ENCODE data around the gene WDR82.

Gene WDR82

DNA sequence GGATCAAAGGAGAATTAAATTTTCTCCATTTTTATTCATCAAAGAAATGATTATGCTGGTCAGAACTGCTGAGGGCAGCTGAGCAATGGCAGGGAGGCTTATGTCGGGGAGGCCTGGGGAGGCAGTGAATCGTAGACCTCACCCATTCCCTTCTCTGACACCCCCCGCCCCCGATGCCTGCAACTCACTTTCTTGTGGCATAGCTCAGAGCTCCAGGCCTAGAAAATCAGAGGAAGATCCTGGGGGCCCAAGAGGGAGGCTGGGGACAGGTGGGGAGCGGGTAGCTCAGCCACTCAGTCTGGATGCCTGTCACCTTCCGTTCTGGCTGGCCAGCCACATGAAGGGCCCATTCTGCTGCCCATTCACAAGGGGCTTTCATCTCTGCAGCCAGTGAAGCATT is 36.6 kb upstream of the WDR82 start:
- no peak overlapping the region for H3K27ac ChIP-seq
- TF ChIP-seq, protein P1, sequence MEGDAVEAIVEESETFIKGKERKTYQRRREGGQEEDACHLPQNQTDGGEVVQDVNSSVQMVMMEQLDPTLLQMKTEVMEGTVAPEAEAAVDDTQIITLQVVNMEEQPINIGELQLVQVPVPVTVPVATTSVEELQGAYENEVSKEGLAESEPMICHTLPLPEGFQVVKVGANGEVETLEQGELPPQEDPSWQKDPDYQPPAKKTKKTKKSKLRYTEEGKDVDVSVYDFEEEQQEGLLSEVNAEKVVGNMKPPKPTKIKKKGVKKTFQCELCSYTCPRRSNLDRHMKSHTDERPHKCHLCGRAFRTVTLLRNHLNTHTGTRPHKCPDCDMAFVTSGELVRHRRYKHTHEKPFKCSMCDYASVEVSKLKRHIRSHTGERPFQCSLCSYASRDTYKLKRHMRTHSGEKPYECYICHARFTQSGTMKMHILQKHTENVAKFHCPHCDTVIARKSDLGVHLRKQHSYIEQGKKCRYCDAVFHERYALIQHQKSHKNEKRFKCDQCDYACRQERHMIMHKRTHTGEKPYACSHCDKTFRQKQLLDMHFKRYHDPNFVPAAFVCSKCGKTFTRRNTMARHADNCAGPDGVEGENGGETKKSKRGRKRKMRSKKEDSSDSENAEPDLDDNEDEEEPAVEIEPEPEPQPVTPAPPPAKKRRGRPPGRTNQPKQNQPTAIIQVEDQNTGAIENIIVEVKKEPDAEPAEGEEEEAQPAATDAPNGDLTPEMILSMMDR (conservative IDR thresholded peaks at IDR 0.05): no peak

DNA sequence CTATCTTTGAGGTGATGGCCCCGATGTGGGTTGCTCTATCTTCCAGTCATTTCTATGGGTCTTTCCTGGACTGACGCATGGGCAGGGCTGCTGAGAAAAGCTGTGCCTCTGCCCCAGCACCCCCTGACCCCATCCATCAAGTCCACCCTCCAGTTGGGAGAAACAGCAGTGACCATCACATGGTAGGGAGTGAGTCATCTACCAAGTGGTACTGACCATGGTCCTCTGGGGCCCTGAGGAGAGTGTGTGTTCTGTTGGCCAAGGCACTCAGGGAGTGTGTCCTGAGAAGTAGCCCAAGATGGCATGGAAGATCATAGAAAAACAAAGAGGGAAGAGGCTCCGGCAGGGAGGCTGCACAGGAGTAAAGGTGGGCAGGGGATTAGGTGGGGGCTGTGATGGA is 36.0 kb upstream of the WDR82 start:
- TF ChIP-seq, protein P1 (conservative IDR thresholded peaks at IDR 0.05): no peak
- H3K27ac ChIP-seq: no peak overlapping the region

DNA sequence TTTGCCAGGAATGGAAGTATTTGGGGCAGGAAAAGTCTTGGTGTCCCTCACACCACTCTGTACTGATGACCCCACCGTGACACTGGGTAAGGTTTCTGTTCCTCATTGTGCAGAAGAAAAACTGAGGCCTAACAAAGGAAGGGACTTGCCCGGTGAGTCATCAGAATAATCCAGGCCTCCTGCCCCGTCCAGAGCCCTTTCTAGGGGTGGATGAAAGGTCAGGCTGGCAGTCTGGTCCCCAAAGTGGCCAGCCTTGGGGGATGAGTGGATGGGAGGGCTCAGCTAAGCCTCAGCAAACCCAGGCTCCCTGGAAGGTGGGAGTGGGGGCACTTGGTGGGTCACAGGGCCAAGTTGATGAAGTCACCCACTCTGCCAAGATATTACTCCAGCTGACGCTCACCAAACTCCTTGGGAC is 35.3 kb upstream of the WDR82 start:
- H3K27ac ChIP-seq: no peak overlapping the region
- TF ChIP-seq, protein P1 (conservative IDR thresholded peaks at IDR 0.05): no peak

DNA sequence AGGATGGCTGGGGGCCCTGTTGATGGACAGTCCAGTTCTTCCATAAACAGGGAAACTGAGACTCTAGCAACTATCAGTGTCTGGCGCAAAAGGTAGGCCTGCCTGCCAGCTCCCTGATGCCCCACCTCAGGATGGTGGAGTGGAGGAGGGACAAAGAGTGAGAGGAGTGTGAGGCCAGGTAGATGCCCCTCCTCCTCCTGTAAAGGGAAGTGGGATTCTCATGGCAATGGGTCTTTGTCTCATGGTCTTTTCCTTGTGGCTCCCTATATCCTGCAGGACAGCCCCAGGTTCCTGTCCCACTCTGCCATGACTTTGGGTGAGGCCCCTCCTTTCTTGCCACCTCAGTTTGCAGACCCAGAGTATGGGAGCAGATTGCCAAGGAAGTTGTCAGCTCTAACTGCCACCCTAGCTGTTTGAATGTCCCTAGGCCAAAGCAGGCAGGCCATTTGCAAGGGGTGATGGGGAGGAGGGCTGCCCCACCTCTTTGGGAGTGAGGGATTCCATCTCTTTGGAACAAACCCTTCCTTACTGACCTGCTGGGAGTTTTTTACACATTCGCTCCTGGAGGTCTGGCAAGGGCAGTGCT is 34.8 kb upstream of the WDR82 start:
- H3K27ac ChIP-seq: no peak overlapping the region
- TF ChIP-seq, protein P1 (conservative IDR thresholded peaks at IDR 0.05): no peak

DNA sequence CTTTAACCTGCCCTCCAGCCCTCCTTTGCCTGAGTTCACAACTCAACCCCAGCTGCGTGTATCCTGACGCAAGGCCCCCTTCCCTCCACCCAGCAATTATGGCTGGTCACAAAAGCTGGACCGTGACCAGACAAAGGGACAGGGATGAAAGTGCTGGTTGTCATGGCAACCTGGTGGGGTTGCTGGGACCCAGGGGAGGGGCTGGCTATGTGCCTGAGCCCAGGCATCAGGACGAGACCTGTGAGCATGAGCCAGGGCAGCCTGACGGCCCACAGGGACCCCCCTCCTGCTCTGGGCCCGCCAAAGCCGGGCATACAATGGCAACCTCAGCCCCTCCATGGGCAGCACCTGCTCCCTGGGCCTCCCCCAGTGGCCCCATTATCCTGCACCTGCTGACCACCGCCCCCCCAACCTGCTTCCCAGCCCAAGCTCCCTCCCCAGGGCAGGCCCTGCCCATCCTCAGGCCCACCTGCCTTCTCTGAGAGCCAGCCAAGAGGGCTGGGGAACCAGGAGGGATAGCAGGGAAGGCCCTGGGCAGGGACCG is 33.2 kb upstream of the WDR82 start:
- H3K27ac ChIP-seq: no peak overlapping the region
- TF ChIP-seq, protein P1 (conservative IDR thresholded peaks at IDR 0.05): no peak

DNA sequence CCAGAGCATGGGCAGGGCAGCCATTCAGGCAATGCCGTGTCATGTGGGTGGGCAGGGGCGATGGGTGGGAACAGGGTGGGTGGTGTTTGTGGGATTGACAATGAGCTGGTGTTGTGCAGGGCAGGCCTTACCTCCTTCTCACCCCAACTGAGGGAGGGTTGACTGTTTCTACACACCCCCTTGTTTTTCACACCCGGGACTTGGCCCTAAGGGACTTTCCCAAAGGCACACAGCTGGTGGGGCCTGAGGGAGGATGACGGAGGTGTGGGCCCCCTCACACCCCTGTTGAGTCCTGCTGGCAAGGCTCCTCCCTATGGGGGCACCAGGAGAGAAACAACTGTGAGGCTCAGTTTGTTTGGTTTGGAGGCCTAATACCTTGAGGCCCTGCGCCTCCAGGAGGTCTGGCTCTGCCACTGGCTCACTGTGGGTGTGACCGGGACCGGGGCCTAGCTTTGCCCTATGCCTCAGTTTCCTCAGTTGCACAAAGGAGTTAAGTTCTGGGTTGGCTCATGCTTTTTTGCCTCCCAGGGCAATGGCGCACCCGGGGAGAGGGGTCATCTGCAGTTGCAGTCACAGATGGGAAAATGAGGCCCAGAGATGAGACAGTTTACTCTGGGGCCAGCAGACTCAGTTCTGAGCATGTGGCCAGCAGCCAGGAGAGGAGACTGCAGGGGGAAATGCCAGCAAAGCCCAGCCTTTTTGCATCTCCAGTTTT is 32.6 kb upstream of the WDR82 start:
- TF ChIP-seq, protein P1 (conservative IDR thresholded peaks at IDR 0.05): no peak

DNA sequence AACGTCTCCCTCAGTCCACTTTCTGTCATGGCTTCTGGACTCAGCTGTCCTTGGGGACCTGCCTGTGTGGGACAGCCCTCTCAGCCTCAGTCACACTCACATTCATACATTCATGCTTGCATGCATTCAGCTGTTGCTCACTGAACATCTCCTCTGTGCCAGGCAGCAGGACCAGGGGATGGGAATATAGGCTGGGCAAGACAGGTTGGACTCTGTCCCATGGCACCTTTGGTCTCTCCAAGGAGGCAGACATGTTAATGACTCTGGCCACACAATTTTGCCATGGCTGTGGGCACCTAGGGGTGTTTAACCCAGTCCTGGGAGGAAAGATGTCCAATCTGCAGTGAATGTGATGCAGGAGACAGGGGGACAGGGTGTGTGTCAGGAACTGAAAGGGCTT is 29.9 kb upstream of the WDR82 start:
- H3K27ac ChIP-seq: no peak overlapping the region
- TF ChIP-seq, protein P1 (conservative IDR thresholded peaks at IDR 0.05): no peak

More for the DNA sequence above, 32.6 kb upstream of the WDR82 start:
- no peak overlapping the region for H3K27ac ChIP-seq
